Caco-2 (cell line): ENCODE results near the gene SLC35D3. TPM values are rescaled to one million over a fixed set of nuclear protein-coding genes. Genes with fewer than 3 reads are reported as not detected.
A peak's percentile ranks its signal among the peaks of the same experiment; 100 is the strongest.

Source experiments
- BruUV-seq: library from RNA; stranded (reverse); fragments of 400-500 nt; replicated peaks from 2 replicates; lab custom pipeline; 2021; lab: Mats Ljungman, UMichigan
- CTCF ChIA-PET: fragments of 300-600 bp; sonication (Branson Sonifier 250); formaldehyde crosslinking; loops from one replicate; lab custom pipeline; 2022; ENCODE audit warnings: antibody characterized with exemption; lab: Charles Lee
- POLR2A ChIA-PET: fragments of 300-600 bp; sonication (Branson Sonifier 250); formaldehyde crosslinking; loops from one replicate; lab custom pipeline; 2022; ENCODE audit warnings: antibody characterized with exemption; lab: Charles Lee
- DNase-seq, 2 experiments: peaks; one replicate each; pipeline versions ENCODE4 v3.0.0 to v3.0.0-alpha.2; 2020 to 2022
- H3K27me3 ChIP-seq: replicated peaks from 2 replicates; pipeline ENCODE4 v1.6.0; 2011; ENCODE audit warnings: low read length; ENCODE audit not compliant: control insufficient read depth, insufficient read depth
- H3K36me3 ChIP-seq: 2 replicates; pipeline ENCODE4 v1.5.1; 2011; ENCODE audit warnings: low read length; ENCODE audit not compliant: control insufficient read depth, insufficient read depth
- H3K4me1 ChIP-seq: fragments of 250-450 bp; sonication (Bioruptor Pico); 2 replicates; pipeline ENCODE4 v1.5.1; 2020; ENCODE audit warnings: mild to moderate bottlenecking
- H3K4me3 ChIP-seq: 2 replicates; pipeline ENCODE4 v1.5.1; 2011; ENCODE audit warnings: low read depth, mild to moderate bottlenecking, control low read depth, low read length
- H3K9me3 ChIP-seq: fragments of 250-450 bp; sonication (Bioruptor Pico); 2 replicates; pipeline ENCODE4 v1.5.1; 2020; ENCODE audit warnings: mild to moderate bottlenecking, moderate library complexity
- H3K27ac Mint-ChIP-seq: one replicate; pipeline ENCODE4 v1.8.0; 2022; ENCODE audit warnings: mixed read lengths; ENCODE audit not compliant: unreplicated experiment
- H3K27me3 Mint-ChIP-seq: one replicate; pipeline ENCODE4 v1.8.0; 2022; ENCODE audit warnings: mixed read lengths; ENCODE audit not compliant: insufficient read depth, unreplicated experiment
- H3K36me3 Mint-ChIP-seq: one replicate; pipeline ENCODE4 v1.8.0; 2022; ENCODE audit warnings: mild to moderate bottlenecking, mixed read lengths; ENCODE audit not compliant: insufficient read depth, unreplicated experiment
- H3K4me1 Mint-ChIP-seq: one replicate; pipeline ENCODE4 v1.8.0; 2022; ENCODE audit warnings: low read depth, mixed read lengths; ENCODE audit not compliant: unreplicated experiment
- H3K4me3 Mint-ChIP-seq: one replicate; pipeline ENCODE4 v1.8.0; 2022; ENCODE audit warnings: mild to moderate bottlenecking, moderate library complexity, mixed read lengths; ENCODE audit not compliant: unreplicated experiment
- H3K9me3 Mint-ChIP-seq: one replicate; pipeline ENCODE4 v1.8.0; 2022; ENCODE audit warnings: mixed read lengths; ENCODE audit not compliant: unreplicated experiment
- intact Hi-C: fragments of 100-400 bp; cut with micrococcal nuclease; formaldehyde crosslinking; loops from one replicate; pipeline ENCODE4 v1.10.0; 2022; ENCODE audit not compliant: unreplicated experiment
- total RNA-seq: library from RNA; stranded (reverse); gene quantifications from 2 replicates; pipeline ENCODE4 v1.2.3, GENCODE V29; 2022
- TF ChIP-seq, protein P1 (sequence below), 2 experiments: fragments of 200-600 bp in 1 of 2; IDR thresholded peaks; 1 replicate in 1 of 2; 2 replicates in 1 of 2; pipeline versions ENCODE4 v1.5.1 to v1.8.0; 2011 to 2022; ENCODE audit warnings: antibody characterized with exemption in 1 of 2, control low read depth in 1 of 2, inconsistent platforms in 1 of 2, low read depth in 1 of 2, low read length in 1 of 2, mild to moderate bottlenecking in 1 of 2, moderate library complexity in 1 of 2; ENCODE audit not compliant: insufficient read depth in 1 of 2, severe bottlenecking in 1 of 2, unreplicated experiment in 1 of 2

The SLC35D3 gene
- total RNA-seq, 1 experiment from 2014 or later: 1.4 TPM

DNA sequence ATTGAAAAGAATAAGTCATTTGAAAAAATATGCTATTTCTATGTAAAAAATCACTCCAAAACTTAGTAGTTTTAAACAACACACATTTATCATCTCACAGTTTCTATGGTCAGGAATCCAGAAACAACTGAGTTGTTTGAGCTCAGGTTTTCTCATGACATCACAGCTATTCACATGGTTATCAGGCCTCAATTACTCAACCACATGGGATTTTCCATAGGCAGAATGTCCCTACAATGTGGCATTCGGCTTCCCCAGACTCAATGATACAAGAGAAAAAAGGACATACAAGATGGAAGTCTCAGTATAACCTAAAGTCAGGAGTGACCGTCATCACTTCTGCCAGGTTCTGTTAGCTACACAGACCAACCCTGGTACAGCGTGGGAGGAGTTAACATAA, 3.4 kb upstream of the SLC35D3 start:
- no peaks in the 10 kb centered on the region; the same call in 1 of the 2 replicates for H3K27me3 ChIP-seq
- H3K27ac Mint-ChIP-seq: no peak overlapping the region
- H3K9me3 Mint-ChIP-seq: no peaks in the 10 kb centered on the region
- H3K36me3 ChIP-seq: no peaks in the 10 kb centered on the region
- ChIA-PET POLR2A (no interaction called here), CTCF (interaction anchor here (0.8 to 1.0 kb wide), 2 partner anchors 19 to 74 kb away, joined by 3 read pairs; no protein-coding TSS in a partner anchor)
- no peak for DNase-seq
- H3K36me3 Mint-ChIP-seq: peaks cover 2% of the 10 kb centered on the region
- no peak overlapping the region for H3K4me3 ChIP-seq
- TF ChIP-seq, protein P1, sequence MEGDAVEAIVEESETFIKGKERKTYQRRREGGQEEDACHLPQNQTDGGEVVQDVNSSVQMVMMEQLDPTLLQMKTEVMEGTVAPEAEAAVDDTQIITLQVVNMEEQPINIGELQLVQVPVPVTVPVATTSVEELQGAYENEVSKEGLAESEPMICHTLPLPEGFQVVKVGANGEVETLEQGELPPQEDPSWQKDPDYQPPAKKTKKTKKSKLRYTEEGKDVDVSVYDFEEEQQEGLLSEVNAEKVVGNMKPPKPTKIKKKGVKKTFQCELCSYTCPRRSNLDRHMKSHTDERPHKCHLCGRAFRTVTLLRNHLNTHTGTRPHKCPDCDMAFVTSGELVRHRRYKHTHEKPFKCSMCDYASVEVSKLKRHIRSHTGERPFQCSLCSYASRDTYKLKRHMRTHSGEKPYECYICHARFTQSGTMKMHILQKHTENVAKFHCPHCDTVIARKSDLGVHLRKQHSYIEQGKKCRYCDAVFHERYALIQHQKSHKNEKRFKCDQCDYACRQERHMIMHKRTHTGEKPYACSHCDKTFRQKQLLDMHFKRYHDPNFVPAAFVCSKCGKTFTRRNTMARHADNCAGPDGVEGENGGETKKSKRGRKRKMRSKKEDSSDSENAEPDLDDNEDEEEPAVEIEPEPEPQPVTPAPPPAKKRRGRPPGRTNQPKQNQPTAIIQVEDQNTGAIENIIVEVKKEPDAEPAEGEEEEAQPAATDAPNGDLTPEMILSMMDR (IDR thresholded peaks at IDR 0.05; ENCODE audit: insufficient read depth in 1 of 2, low read depth in 1 of 2, low read length in 1 of 2, severe bottlenecking in 1 of 2, unreplicated experiment in 1 of 2): no peak
- H3K4me3 Mint-ChIP-seq: no peak overlapping the region
- no peaks in the 10 kb centered on the region for H3K4me1 ChIP-seq
- H3K4me1 Mint-ChIP-seq: no peaks in the 10 kb centered on the region
- no TSS peak for BruUV-seq
- H3K9me3 ChIP-seq: no peaks in the 10 kb centered on the region
- intact Hi-C loops: no loop called here
- no peaks in the 10 kb centered on the region for H3K27me3 Mint-ChIP-seq

DNA sequence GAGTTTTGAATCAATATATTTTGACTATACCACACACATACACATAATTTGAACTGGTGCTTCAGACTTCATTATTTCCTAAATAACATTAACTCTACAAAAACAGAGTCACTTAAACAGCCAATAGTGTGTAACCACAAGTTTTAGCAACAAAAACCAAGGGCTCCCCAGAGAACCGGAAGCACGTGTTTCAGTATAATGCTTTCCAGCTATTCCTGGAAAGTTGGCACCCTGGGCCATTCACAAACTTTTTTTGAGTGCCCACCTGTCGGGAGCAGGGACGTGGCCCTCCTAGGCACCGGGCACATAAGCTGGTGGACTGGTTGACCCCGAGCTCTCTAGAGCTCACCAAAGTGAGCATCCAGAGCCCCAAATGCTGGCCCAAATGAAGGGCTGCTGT, 1.9 kb upstream of the SLC35D3 start:
- Mint-ChIP-seq H3K4me1 (no peaks in the 10 kb centered on the region), H3K27ac (no peak overlapping the region), H3K27me3 (no peaks in the 10 kb centered on the region), H3K4me3 (peak overlapping the region; percentile 84), H3K36me3 (peaks cover 5% of the 10 kb centered on the region), H3K9me3 (no peaks in the 10 kb centered on the region)
- no peak for DNase-seq
- Histone ChIP-seq H3K4me1 (no peaks in the 10 kb centered on the region), H3K9me3 (no peaks in the 10 kb centered on the region), H3K27me3 (no peaks in the 10 kb centered on the region; the same call in 1 of the 2 replicates), H3K4me3 (no peak overlapping the region), H3K36me3 (no peaks in the 10 kb centered on the region)
- intact Hi-C loops: loop anchor here (5.0 kb wide), 1 partner anchor 47 kb away; no protein-coding TSS in a partner anchor
- TF ChIP-seq, protein P1 (IDR thresholded peaks at IDR 0.05; ENCODE audit: insufficient read depth in 1 of 2, low read depth in 1 of 2, low read length in 1 of 2, severe bottlenecking in 1 of 2, unreplicated experiment in 1 of 2): no peak
- CTCF ChIA-PET: no interaction called here
- POLR2A ChIA-PET: no interaction called here
- no TSS peak for BruUV-seq

DNA sequence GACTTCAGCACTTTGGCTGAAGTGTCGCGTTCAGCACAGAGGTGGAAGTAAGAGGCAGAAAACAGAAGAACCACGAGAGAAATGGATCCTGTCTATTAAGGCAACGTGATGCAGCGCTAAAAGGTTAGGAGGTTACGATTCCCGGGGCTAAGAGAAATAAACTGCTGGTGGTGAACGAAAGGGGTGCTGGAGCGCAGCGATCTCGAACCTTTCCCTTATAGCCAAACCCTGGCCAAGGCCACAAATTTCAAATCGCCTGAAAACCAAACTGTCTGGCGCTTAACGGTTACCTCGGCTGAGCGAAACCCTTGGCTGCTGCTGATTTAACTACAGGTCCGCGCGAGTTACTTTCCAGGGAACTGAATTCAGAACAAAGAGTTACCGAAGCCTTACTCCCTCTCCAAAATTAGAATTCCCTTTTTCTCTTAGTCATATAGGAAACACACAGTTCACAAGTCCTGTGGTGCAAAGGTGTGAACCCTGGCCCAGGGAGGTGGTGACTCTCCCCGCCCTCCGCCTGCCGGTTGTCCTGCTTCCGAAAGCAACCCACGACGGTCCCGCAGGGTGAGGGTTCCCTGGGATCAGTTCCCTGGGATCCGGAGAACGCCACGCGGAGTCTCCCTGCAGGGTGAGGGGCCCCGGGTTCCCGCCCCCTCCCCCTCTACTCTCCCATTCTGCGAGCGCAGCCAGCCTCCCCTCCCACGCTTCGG, 1.3 kb upstream of the SLC35D3 start:
- H3K36me3 ChIP-seq: no peaks in the 10 kb centered on the region
- Mint-ChIP-seq H3K27me3 (no peaks in the 10 kb centered on the region), H3K4me3 (peak overlapping the region; percentile 84), H3K27ac (no peak overlapping the region), H3K9me3 (no peaks in the 10 kb centered on the region), H3K4me1 (no peaks in the 10 kb centered on the region), H3K36me3 (peaks cover 5% of the 10 kb centered on the region)
- BruUV-seq: no TSS peak
- DNase-seq: peak in 1 of 2 experiments; percentile 37
- TF ChIP-seq, protein P1 (IDR thresholded peaks at IDR 0.05; ENCODE audit: insufficient read depth in 1 of 2, low read depth in 1 of 2, low read length in 1 of 2, severe bottlenecking in 1 of 2, unreplicated experiment in 1 of 2): no peak
- no peaks in the 10 kb centered on the region for H3K9me3 ChIP-seq
- H3K4me3 ChIP-seq: peak overlapping the region; percentile 61
- H3K4me1 ChIP-seq: no peaks in the 10 kb centered on the region
- ChIA-PET POLR2A (no interaction called here), CTCF (interaction anchor here (1.4 to 2.0 kb wide), 2 partner anchors 129 to 276 kb away, joined by 3 to 6 read pairs; partner anchors contain the start of gene MAP3K5)
- H3K27me3 ChIP-seq: no peaks in the 10 kb centered on the region; the same call in 1 of the 2 replicates
- intact Hi-C loops: loop anchor here (5.0 kb wide), 1 partner anchor 46 kb away; no protein-coding TSS in a partner anchor
